GM19324 (cell line): ENCODE measurements around the gene PACS1.
"Not testable (repeated sequence)": the region's sequence is repeated elsewhere in the genome, so short reads cannot be mapped to it uniquely, and the experiment has no call there.

Experiments
- ATAC-seq: cut with Tn5 transposase; IDR thresholded peaks from one replicate; pipeline ENCODE4 v1.9.1; 2021; ENCODE audit warnings: mild to moderate bottlenecking, moderate library complexity; ENCODE audit not compliant: unreplicated experiment, low FRiP score

PACS1 gene

GRCh38 chr11:66239998-66240780 is 170.1 kb downstream of the PACS1 start:
- no peak for ATAC-seq

DNA sequence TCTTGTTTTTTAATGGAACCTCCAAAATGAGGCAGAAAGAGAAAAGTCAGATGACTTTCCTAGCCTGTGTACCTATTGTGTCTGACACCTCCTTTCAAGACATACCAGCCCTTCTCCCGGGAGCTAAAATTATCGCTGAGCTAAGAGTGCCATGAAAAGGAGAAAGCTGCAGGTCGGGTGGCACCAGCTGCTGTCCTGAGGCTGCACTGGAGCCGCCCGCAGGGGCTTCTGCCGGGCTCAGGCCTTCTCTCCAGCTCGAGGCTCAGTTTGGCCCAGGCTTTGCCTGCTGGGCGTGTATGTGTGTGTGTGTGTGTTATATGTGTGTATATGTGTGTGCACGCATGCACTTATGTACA is 170.7 kb downstream of the PACS1 start:
- ATAC-seq = no peak

DNA sequence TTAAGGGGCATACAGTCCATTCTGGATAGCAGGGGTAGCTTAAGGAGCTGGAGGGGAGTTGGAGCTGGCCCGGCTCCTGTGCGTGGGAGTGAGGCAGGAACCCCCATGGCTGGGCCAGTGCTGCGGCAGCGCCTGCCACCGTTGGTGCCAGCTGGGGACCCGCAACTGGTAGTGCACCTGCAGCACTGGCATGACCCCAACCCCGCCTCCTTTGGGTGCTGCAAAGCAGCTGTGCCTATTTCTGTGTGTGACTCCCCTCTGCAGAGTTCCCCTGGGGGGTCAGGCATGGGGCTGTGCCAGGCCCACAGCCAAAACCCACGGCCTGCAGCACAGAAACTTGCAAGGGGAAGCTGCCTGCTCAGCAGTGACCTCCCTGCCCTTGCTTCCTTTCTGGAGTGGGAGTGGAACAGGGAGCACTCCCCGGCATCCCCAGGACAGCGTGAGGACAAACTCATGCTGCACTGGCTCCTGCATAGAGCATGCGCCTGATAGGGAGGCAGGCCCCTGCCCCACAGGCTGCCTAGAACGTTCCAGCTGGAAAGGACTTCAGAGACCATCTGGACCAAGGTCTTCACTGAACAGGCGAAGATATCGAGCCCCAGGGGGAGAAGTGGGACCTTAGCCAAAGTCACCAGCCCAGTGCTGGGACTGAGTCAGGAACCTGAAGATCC is 172.2 kb downstream of the PACS1 start:
- ATAC-seq = no peak

- ATAC-seq = no peak
Measured at GRCh38 chr11:66243782-66244535, 173.9 kb downstream of the PACS1 start.

- ATAC-seq = no peak
Measured at GRCh38 chr11:66247295-66247694, 177.2 kb downstream of the PACS1 start.

DNA sequence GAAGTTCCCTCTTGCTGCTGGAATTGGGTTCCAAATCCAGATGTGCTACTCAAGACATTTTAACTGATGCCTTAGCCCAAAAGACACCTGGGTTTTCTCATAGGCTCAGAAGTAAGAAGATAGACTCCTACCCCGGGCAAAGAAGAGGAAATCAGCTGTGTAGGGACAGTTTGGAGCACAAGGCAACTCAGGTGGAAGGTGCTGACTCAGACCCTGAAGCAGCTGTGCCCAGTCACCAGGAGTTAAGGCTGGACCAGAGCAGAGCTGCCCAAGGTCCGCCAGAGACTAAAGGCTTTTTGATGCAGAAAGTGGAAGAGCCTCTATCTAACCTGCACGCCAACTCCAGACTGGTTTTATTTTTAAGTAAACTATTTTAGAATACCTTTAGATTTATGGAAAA is 177.7 kb downstream of the PACS1 start:
- no peak for ATAC-seq

- no peak for ATAC-seq
Measured at GRCh38 chr11:66248903-66249302, 178.8 kb downstream of the PACS1 start.

GRCh38 chr11:66251809-66252208 is 181.7 kb downstream of the PACS1 start:
- ATAC-seq = no peak

DNA sequence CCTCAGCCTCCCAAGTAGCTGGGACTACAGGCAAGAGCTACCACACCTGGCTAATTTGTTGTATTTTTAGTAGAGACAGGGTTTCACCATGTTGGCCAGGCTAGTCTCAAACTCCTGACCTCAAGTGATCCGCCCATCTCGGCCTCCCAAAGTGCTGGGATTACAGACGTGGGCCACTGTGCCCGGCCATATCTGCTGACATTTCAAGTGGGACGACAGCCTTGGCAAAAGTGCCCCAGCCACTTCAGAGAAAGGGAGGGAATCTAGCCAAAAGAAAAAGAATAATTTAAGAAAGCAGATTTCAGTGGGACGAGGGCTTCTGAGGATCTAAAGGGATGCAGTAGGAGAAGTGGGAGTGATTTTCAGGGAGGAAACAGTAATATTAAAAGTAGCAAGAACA is 183.0 kb downstream of the PACS1 start:
- ATAC-seq = not testable (repeated sequence)

DNA sequence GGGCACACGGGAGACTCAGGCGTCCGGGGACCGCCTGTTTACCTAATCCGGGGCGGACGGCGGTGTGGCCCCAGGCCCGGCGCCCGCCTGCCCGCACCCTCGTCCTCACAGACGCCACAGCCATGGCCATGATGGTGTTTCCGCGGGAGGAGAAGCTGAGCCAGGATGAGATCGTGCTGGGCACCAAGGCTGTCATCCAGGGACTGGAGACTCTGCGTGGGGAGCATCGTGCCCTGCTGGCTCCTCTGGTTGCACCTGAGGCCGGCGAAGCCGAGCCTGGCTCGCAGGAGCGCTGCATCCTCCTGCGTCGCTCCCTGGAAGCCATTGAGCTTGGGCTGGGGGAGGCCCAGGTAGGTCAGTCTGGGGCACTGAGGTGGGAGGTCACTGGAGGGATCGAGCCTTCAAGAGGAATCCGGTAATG is 188.4 kb downstream of the PACS1 start:
- no peak for ATAC-seq

DNA sequence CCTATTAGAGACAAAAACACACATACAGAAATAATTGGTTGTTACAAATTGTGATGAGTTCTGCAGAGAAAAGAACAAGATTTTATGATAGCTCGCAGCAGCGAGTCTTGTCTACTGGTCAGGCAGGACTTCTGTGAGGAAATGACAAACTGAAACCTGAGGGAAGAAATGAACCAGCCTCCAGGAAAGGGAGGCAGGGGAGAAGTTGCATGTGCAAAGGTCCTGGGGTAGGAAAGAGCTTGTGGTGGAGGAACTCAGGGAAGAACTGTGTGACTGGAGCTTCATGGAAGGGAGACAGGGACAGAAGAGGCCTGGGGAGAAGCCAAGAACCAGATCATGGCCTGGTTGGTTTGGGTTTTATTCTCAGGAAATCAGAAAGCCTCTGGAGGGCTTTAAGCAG is 189.2 kb downstream of the PACS1 start:
- ATAC-seq = no peak

GRCh38 chr11:66259956-66260355 is 189.9 kb downstream of the PACS1 start:
- ATAC-seq = no peak

DNA sequence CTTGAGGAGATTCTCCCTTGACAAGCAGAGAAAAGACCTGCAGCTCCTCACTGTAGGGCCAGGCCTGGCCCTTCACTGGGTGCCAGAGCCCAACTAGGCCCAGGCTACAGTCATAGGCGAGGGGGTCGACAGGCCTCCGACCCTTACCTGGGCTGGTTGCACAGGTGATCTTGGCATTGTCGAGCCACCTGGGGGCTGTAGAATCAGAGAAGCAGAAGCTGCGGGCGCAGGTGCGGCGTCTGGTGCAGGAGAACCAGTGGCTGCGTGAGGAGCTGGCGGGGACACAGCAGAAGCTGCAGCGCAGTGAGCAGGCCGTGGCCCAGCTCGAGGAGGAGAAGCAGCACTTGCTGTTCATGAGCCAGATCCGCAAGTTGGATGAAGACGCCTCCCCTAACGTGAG is 191.5 kb downstream of the PACS1 start:
- no peak for ATAC-seq

DNA sequence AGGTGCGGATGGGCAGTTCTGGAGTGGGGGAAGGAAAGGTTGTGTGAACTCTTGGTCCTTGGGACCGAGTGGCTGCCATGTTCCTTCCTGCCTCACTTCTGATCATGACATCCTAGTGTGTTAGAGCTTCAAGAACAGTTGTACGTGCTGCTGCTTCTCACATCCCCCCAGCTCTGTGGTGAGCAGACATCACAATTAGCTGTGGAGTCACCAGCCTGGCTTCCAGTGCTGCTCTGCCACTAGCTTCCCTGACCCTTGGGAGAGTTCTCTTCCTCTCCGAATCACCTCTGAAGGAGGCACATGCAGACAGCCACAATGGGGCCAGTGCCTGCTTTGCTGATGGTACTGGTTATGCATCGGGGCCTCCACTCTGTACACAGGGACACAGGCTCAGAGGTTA is 192.1 kb downstream of the PACS1 start:
- ATAC-seq = no peak

DNA sequence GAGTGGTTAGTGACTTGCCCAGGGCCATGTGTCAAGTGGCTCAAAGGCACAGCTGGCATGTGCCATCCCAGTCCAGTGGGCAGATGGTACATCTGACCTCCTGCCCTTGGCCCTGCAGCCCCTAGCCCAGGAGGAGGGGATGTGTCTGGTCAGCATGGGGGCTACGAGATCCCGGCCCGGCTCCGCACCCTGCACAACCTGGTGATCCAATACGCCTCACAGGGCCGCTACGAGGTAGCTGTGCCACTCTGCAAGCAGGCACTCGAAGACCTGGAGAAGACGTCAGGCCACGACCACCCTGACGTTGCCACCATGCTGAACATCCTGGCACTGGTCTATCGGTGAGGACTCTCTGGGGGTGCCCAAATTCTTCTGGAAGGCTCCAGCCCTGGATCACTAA is 192.6 kb downstream of the PACS1 start:
- no peak for ATAC-seq

DNA sequence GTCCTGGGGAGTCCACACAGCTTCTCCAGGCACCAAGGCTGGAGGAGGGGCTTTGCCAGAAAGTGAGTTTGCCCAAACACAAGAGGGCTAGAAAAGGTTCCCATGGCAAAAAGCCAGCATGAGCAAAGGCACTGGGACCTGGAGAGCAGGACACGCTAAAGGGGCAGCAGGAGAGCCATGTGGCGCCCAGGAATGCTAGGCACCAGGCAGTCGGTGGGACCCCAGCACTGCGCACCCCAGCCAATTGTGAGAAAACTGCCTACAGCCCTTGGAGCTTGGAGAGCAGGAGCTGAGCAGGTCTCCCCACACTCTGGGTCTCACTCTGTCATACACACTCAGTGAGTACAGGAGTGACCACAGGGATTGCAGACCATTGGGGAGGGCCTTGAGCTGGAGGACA is 193.2 kb downstream of the PACS1 start:
- no peak for ATAC-seq

DNA sequence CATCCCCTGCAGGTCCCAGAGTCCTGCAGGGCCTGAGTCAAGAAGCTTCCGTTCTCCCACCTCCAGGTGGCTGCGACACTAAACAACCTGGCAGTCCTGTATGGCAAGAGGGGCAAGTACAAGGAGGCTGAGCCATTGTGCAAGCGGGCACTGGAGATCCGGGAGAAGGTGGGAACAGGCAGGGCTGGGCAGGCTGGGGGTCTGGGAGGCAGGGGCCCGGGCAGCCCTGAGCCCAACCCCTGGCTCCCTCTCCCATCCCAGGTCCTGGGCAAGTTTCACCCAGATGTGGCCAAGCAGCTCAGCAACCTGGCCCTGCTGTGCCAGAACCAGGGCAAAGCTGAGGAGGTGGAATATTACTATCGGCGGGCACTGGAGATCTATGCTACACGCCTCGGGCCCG is 193.7 kb downstream of the PACS1 start:
- ATAC-seq = no peak

- no peak for ATAC-seq
Measured at GRCh38 chr11:66264383-66264782, 194.3 kb downstream of the PACS1 start.

- no peak for ATAC-seq
Measured at GRCh38 chr11:66264914-66265313, 194.8 kb downstream of the PACS1 start.

- no peak for ATAC-seq
Measured at GRCh38 chr11:66265531-66266377, 195.7 kb downstream of the PACS1 start.
